Mucosa of rectum (tissue), 2 donors: ENCODE data around the gene GATM.
"Not testable (repeated sequence)": the region's sequence is repeated elsewhere in the genome, so short reads cannot be mapped to it uniquely, and the experiment has no call there.

ENCODE experiments used
- H3K27ac ChIP-seq, 2 donors: one replicate each; pipeline ENCODE4 v1.7.0; 2013; ENCODE audit warnings: inconsistent platforms in 2 of 2, low read depth in 2 of 2, low read length in 2 of 2
- H3K27me3 ChIP-seq, 2 donors: one replicate each; pipeline ENCODE4 v1.7.0; 2013; ENCODE audit warnings: low read length in 2 of 2; ENCODE audit not compliant: control insufficient read depth in 2 of 2, insufficient read depth in 2 of 2
- H3K36me3 ChIP-seq, 2 donors: one replicate each; pipeline ENCODE4 v1.7.0; 2013; ENCODE audit warnings: low read length in 2 of 2; ENCODE audit not compliant: control insufficient read depth in 2 of 2, insufficient read depth in 2 of 2
- H3K4me1 ChIP-seq, 2 donors: one replicate each; pipeline ENCODE4 v1.7.0; 2013; ENCODE audit warnings: low read length in 2 of 2, mild to moderate bottlenecking in 1 of 2; ENCODE audit not compliant: control insufficient read depth in 2 of 2, insufficient read depth in 2 of 2
- H3K4me3 ChIP-seq, 2 donors: one replicate each; pipeline ENCODE4 v1.7.0; 2013; ENCODE audit warnings: low read length in 2 of 2
- H3K9ac ChIP-seq, 2 donors: one replicate each; pipeline ENCODE4 v1.7.0; 2013; ENCODE audit warnings: low read length in 2 of 2, low read depth in 1 of 2, mild to moderate bottlenecking in 1 of 2
- H3K9me3 ChIP-seq, 2 donors: one replicate each; pipeline ENCODE4 v1.7.0; 2013; ENCODE audit warnings: low read length in 2 of 2; ENCODE audit not compliant: control insufficient read depth in 2 of 2
- donor health status: healthy.
- donor health status: Normal muscosa, but diverticular disease.

GATM gene

GRCh38 chr15:45319472-45320214 is 58.7 kb downstream of the GATM start:
- H3K27ac ChIP-seq: no peak overlapping the region
- no peaks in the 10 kb centered on the region for H3K9me3 ChIP-seq
- no peaks in the 10 kb centered on the region for H3K27me3 ChIP-seq
- no peak overlapping the region for H3K9ac ChIP-seq
- H3K36me3 ChIP-seq: no peaks in the 10 kb centered on the region
- H3K4me3 ChIP-seq: no peak overlapping the region
- peaks cover 0 to 6% of the 10 kb centered on the region in 2 donors for H3K4me1 ChIP-seq

- Histone ChIP-seq H3K27me3 (no peaks in the 10 kb centered on the region), H3K9me3 (no peaks in the 10 kb centered on the region), H3K27ac (no peak overlapping the region), H3K9ac (no peak overlapping the region), H3K36me3 (no peaks in the 10 kb centered on the region), H3K4me1 (peaks cover 0 to 6% of the 10 kb centered on the region in 2 donors), H3K4me3 (no peak overlapping the region)
Measured at GRCh38 chr15:45314960-45315359, 63.4 kb downstream of the GATM start.

- H3K27ac ChIP-seq, H3K9ac ChIP-seq, H3K36me3 ChIP-seq, H3K9me3 ChIP-seq, H3K4me1 ChIP-seq, H3K27me3 ChIP-seq, H3K4me3 ChIP-seq: not testable (repeated sequence)
Measured at GRCh38 chr15:45314117-45314516, 64.2 kb downstream of the GATM start.
